Testis (tissue), 2 donors: ENCODE data around the gene TWNK.

Experiments
- CTCF ChIP-seq, 3 experiments: fragments of 450-650 bp in 2 of 3; fragments of 200-600 bp in 1 of 3; sonication (generic) in 1 of 3; IDR thresholded peaks; one replicate each; pipeline ENCODE4 v1.5.1; 2016 to 2019; ENCODE audit warnings: antibody characterized with exemption in 3 of 3, mild to moderate bottlenecking in 2 of 3, moderate library complexity in 1 of 3
- POLR2A ChIP-seq: fragments of 450-650 bp; IDR thresholded peaks from one replicate; pipeline ENCODE4 v1.6.1; 2017; ENCODE audit warnings: antibody characterized with exemption, mild to moderate bottlenecking, moderate library complexity

GRCh38 chr10:100968062-100968736 is 19.1 kb upstream of the TWNK start:
- TF ChIP-seq POLR2A: no peak
- TF ChIP-seq CTCF (IDR thresholded peaks at IDR 0.05): no peak
